ENCODE measurements around the gene PLAC9. TPM values are rescaled to one million over a fixed set of nuclear protein-coding genes. Genes with fewer than 3 reads are reported as not detected.

The PLAC9 gene
- total RNA-seq, 4 donors from 2014 or later, result 4.0 to 12.4 (median 8.9) TPM

DNA sequence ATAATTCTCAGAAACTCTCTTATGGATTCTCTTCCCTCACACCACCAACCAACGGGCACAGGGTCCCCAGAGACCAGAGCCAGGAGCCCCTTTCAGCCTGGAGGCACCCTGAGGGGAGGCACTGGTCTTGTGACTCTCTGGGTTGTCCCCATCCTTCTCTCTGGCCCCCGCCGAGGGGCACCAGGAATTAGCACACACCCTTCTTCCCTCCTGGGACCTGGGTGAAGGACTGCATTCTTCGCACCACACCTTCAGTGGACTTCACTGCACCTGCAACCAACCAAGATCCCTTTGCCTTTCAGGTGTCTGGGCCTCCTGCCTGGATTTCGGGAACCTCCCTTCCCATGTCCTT lies 22.1 kb downstream of the PLAC9 start:
- peaks cover 0 to 76% (median 0%) of the 10 kb centered on the region in 3 donors for H3K36me3 ChIP-seq
- H3K27ac ChIP-seq, result peak overlapping the region in 1 of 4 donors; percentile 9
- no peaks in the 10 kb centered on the region for H3K9me3 ChIP-seq
- H3K4me1 ChIP-seq, result peaks cover 0 to 25% (median 0%) of the 10 kb centered on the region in 4 donors
- H3K27me3 ChIP-seq, result no peaks in the 10 kb centered on the region
- no peak for DNase-seq
- TF ChIP-seq POLR2A (IDR thresholded peaks at IDR 0.05), result no peak
- TF ChIP-seq, protein P1, sequence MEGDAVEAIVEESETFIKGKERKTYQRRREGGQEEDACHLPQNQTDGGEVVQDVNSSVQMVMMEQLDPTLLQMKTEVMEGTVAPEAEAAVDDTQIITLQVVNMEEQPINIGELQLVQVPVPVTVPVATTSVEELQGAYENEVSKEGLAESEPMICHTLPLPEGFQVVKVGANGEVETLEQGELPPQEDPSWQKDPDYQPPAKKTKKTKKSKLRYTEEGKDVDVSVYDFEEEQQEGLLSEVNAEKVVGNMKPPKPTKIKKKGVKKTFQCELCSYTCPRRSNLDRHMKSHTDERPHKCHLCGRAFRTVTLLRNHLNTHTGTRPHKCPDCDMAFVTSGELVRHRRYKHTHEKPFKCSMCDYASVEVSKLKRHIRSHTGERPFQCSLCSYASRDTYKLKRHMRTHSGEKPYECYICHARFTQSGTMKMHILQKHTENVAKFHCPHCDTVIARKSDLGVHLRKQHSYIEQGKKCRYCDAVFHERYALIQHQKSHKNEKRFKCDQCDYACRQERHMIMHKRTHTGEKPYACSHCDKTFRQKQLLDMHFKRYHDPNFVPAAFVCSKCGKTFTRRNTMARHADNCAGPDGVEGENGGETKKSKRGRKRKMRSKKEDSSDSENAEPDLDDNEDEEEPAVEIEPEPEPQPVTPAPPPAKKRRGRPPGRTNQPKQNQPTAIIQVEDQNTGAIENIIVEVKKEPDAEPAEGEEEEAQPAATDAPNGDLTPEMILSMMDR (IDR thresholded peaks at IDR 0.05), result no peak
- no peak overlapping the region for H3K4me3 ChIP-seq

DNA sequence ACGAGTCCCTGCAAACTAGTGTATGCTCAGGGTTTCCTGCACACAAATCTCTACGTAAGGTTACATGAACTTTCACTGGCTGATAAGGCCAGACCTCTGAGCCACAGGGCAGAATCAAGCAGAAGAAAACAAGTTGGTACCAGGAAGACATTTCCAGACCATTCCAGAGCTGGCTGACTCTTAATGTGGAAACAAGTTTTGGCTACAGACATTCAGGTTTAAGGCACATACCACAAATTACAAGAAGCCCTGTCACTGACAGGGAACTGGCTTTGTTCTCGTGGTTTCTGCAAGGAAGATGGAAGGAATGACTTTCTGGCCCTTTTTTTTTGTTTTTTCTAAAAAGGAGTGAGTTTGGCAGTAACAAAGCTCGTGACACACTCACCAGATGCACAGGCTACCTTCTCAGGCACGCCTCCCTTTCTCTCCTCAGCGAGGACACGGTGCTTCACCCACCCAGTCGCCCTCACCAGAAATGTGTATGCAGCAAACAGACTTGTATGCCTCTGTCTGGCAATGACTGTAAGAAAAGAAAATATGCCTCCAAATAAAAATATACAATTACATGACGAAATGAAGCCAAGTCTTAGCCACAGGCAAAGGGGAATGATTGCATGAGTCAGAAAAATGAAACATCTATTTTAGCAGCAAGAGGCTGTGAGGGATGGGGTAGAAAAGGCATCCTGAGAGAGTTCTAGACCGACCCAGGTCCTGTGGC lies 22.6 kb downstream of the PLAC9 start:
- DNase-seq, result no peak
- TF ChIP-seq, protein P1 (IDR thresholded peaks at IDR 0.05), result no peak
- no peak for TF ChIP-seq POLR2A (IDR thresholded peaks at IDR 0.05)
- H3K9me3 ChIP-seq, result no peaks in the 10 kb centered on the region
- H3K36me3 ChIP-seq, result peaks cover 0 to 81% (median 0%) of the 10 kb centered on the region in 3 donors
- H3K4me1 ChIP-seq, result peaks cover 0 to 25% (median 0%) of the 10 kb centered on the region in 4 donors
- no peaks in the 10 kb centered on the region for H3K27me3 ChIP-seq
- no peak overlapping the region for H3K4me3 ChIP-seq
- peak overlapping the region in 3 of 4 donors; percentile 32 to 43 (median 34) for H3K27ac ChIP-seq

DNA sequence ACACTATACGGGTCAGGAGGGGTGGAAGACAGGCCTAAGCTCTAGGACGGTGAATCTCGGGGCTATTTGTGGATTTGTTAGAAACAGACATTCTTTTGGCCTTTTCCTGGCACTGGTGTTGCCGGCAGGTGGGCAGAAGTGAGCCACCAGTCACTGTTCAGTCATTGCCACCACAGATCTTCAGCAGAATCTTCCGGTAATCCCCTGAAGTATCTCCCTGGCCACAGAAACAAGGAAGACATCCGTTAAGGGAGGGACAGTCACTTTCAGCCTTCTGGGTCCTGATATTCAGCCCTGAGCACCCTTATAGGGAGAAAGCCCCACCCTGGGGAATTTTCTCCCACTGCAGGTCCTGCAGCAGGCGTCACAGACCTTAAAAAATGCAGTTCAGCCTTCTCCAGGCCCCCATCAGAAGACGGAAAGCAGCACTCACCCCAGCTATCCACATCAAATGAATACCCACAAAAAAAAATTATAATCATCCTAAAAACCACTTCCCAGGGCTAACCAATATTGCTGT lies 23.2 kb downstream of the PLAC9 start:
- Histone ChIP-seq H3K9me3 (no peaks in the 10 kb centered on the region), H3K27ac (peak overlapping the region in 3 of 4 donors; percentile 32 to 43 (median 34)), H3K4me3 (no peak overlapping the region), H3K4me1 (peaks cover 0 to 25% (median 0%) of the 10 kb centered on the region in 4 donors), H3K27me3 (no peaks in the 10 kb centered on the region), H3K36me3 (peaks cover 0 to 88% (median 0%) of the 10 kb centered on the region in 3 donors)
- no peak for TF ChIP-seq POLR2A (IDR thresholded peaks at IDR 0.05)
- TF ChIP-seq, protein P1 (IDR thresholded peaks at IDR 0.05), result no peak
- DNase-seq, result no peak

DNA sequence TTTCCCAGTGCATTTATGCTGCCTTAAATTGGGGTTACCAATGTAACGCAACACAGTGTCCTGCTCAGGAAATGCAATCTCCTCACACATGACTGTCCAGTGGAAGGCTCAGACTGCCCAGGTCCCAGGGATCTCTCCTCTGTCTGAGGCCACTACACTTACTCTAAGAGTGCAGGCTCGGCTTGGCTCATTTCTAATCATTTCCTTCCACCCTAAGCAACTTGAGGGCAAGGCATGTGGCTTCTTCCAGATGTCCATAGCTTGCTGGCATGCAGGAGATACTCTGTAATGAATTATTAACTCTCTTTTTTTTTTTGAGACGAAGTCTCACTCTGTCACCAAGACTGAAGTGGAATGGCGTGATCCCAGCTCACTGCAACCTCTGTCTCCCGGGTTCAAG lies 23.7 kb downstream of the PLAC9 start:
- TF ChIP-seq, protein P1 (IDR thresholded peaks at IDR 0.05), result no peak
- no peak for TF ChIP-seq POLR2A (IDR thresholded peaks at IDR 0.05)
- H3K4me1 ChIP-seq, result peaks cover 0 to 25% (median 0%) of the 10 kb centered on the region in 4 donors
- H3K4me3 ChIP-seq, result no peak overlapping the region
- no peaks in the 10 kb centered on the region for H3K9me3 ChIP-seq
- no peak for DNase-seq
- no peak overlapping the region for H3K27ac ChIP-seq
- H3K36me3 ChIP-seq, result peaks cover 0 to 92% (median 0%) of the 10 kb centered on the region in 3 donors
- H3K27me3 ChIP-seq, result no peaks in the 10 kb centered on the region

DNA sequence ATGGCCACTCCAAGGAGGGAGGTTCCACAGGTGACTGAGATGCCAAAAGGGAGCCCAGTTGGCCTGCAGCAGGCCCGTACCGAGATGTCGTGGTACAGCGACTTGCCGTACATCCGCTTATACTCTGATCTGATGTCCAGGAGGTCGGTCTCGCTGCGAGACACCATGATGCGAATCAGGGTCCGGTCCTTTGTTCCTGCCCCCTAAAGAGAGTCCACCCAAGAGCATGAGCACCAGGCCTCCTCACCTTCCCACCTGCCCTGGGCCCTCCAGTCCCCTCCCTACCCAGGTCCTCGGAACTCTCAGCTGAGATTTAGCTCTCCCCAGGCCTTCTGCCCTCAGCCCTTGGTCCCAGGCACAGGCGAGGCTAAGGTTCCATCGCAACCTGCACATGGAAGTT lies 25.0 kb downstream of the PLAC9 start:
- Histone ChIP-seq H3K4me1 (peaks cover 0 to 25% (median 0%) of the 10 kb centered on the region in 4 donors), H3K27ac (peak overlapping the region in 2 of 4 donors; percentile 73 to 75), H3K36me3 (peaks cover 0 to 98% (median 0%) of the 10 kb centered on the region in 3 donors), H3K9me3 (no peaks in the 10 kb centered on the region), H3K4me3 (no peak overlapping the region), H3K27me3 (no peaks in the 10 kb centered on the region)
- no peak for DNase-seq
- TF ChIP-seq, protein P1 (IDR thresholded peaks at IDR 0.05), result no peak
- no peak for TF ChIP-seq POLR2A (IDR thresholded peaks at IDR 0.05)

All from Peyer's patch (tissue), 4 donors.